MM.1S (cell line): ENCODE measurements around the gene OGFRL1.

Experiments
- DNase-seq: peaks from one replicate; pipeline ENCODE4 v3.0.0-alpha.2; 2015
- H2AFZ ChIP-seq: fragments of 300-600 bp; sonication (generic); 2 replicates; pipeline ENCODE4 v1.6.0; 2016; ENCODE audit warnings: antibody characterized with exemption, low read length
- H3F3A ChIP-seq: fragments of 300-600 bp; sonication (generic); 2 replicates; pipeline ENCODE4 v1.6.1; 2016; ENCODE audit warnings: mild to moderate bottlenecking, antibody characterized with exemption, low read length, moderate library complexity, mixed read lengths; ENCODE audit not compliant: insufficient read depth
- H3K27ac ChIP-seq: fragments of 300-600 bp; sonication (generic); 2 replicates; pipeline ENCODE4 v1.5.1; 2016; ENCODE audit warnings: mild to moderate bottlenecking, low read length
- H3K27me3 ChIP-seq: fragments of 300-600 bp; sonication (generic); replicated peaks from 2 replicates; pipeline ENCODE4 v1.6.0; 2016; ENCODE audit warnings: low read length; ENCODE audit not compliant: insufficient read depth
- H3K36me3 ChIP-seq: fragments of 300-600 bp; sonication (generic); replicated peaks from 2 replicates; pipeline ENCODE4 v1.6.1; 2016; ENCODE audit warnings: mild to moderate bottlenecking, low read length, mixed read lengths; ENCODE audit not compliant: insufficient read depth
- H3K4me1 ChIP-seq: fragments of 300-600 bp; sonication (generic); 2 replicates; pipeline ENCODE4 v1.6.1; 2016; ENCODE audit warnings: low read length, mixed read lengths
- H3K4me2 ChIP-seq: fragments of 300-600 bp; sonication (generic); 2 replicates; pipeline ENCODE4 v1.6.0; 2016; ENCODE audit warnings: low read depth, low read length
- H3K4me3 ChIP-seq: fragments of 300-600 bp; sonication (generic); 2 replicates; pipeline ENCODE4 v1.5.1; 2016; ENCODE audit warnings: low read length, mixed read lengths
- H3K79me2 ChIP-seq: fragments of 300-600 bp; sonication (generic); 2 replicates; pipeline ENCODE4 v1.6.1; 2016; ENCODE audit warnings: mixed run types, low read length, mixed read lengths
- H3K9ac ChIP-seq: fragments of 300-600 bp; sonication (generic); 2 replicates; pipeline ENCODE4 v1.6.1; 2016; ENCODE audit warnings: low read length, mixed read lengths
- H3K9me2 ChIP-seq: fragments of 300-600 bp; sonication (generic); replicated peaks from 2 replicates; pipeline ENCODE4 v1.6.1; 2016; ENCODE audit warnings: mild to moderate bottlenecking, low read length, mixed read lengths; ENCODE audit not compliant: insufficient read depth
- H3K9me3 ChIP-seq: fragments of 300-600 bp; sonication (generic); replicated peaks from 2 replicates; pipeline ENCODE4 v1.6.1; 2016; ENCODE audit warnings: mild to moderate bottlenecking, low read length, mixed read lengths; ENCODE audit not compliant: insufficient read depth
- H4K20me1 ChIP-seq: fragments of 300-600 bp; sonication (generic); 2 replicates; pipeline ENCODE4 v1.6.1; 2016; ENCODE audit warnings: mild to moderate bottlenecking, low read length, moderate library complexity, mixed read lengths; ENCODE audit not compliant: insufficient read depth
- EZH2 ChIP-seq: fragments of 300-600 bp; sonication (generic); optimal IDR thresholded peaks from 2 replicates; pipeline ENCODE3; 2017; ENCODE audit warnings: low read depth, mild to moderate bottlenecking, antibody characterized with exemption, low read length, mixed read lengths
- EZH2phosphoT487 ChIP-seq: fragments of 300-600 bp; sonication (generic); IDR thresholded peaks from 2 replicates; pipeline ENCODE4 v1.6.1; 2018; ENCODE audit warnings: antibody characterized with exemption, low read length
- TF ChIP-seq, protein P1 (sequence below): fragments of 300-600 bp; sonication (generic); IDR thresholded peaks from 2 replicates; pipeline ENCODE4 v1.5.1; 2016; ENCODE audit warnings: antibody characterized with exemption, low read length, mixed read lengths

Gene OGFRL1

DNA sequence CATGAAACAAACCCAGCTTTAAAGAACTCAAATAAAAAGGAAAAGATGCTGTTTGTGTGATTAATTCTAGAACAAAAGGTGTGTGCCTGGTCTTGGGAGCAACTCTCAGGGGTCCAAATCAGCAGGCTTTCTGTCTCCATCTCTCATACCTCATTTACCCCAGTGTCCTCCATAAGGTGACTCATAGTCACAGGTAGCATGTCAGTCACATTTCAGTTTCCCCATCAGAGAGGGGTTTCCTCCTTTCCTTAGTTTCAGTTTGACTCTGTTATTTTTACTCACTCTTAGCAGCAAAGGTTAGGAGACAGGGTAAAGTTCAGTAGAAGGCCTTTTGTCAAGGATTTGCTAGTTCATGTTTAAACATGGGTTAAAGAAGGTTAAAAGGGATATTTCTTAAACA is 46.2 kb downstream of the OGFRL1 start:
- DNase-seq, result no peak
- H4K20me1 ChIP-seq, result no peaks in the 10 kb centered on the region
- no peak overlapping the region for H3K27ac ChIP-seq
- no peaks in the 10 kb centered on the region for H3K9me3 ChIP-seq
- H3K27me3 ChIP-seq, result no peaks in the 10 kb centered on the region
- no peak overlapping the region for H2AFZ ChIP-seq
- no peak overlapping the region for H3K9ac ChIP-seq
- H3K4me3 ChIP-seq, result no peak overlapping the region
- H3K79me2 ChIP-seq, result no peaks in the 10 kb centered on the region
- peak overlapping the region; percentile 33; the same call in 1 of the 2 replicates for H3K4me2 ChIP-seq
- no peaks in the 10 kb centered on the region for H3K36me3 ChIP-seq
- H3K9me2 ChIP-seq, result no peaks in the 10 kb centered on the region
- TF ChIP-seq EZH2, result no peak
- no peak for TF ChIP-seq EZH2phosphoT487
- TF ChIP-seq, protein P1, sequence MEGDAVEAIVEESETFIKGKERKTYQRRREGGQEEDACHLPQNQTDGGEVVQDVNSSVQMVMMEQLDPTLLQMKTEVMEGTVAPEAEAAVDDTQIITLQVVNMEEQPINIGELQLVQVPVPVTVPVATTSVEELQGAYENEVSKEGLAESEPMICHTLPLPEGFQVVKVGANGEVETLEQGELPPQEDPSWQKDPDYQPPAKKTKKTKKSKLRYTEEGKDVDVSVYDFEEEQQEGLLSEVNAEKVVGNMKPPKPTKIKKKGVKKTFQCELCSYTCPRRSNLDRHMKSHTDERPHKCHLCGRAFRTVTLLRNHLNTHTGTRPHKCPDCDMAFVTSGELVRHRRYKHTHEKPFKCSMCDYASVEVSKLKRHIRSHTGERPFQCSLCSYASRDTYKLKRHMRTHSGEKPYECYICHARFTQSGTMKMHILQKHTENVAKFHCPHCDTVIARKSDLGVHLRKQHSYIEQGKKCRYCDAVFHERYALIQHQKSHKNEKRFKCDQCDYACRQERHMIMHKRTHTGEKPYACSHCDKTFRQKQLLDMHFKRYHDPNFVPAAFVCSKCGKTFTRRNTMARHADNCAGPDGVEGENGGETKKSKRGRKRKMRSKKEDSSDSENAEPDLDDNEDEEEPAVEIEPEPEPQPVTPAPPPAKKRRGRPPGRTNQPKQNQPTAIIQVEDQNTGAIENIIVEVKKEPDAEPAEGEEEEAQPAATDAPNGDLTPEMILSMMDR, result no peak
- no peaks in the 10 kb centered on the region for H3F3A ChIP-seq
- H3K4me1 ChIP-seq, result peaks cover 10% of the 10 kb centered on the region; the same call in 1 of the 2 replicates

DNA sequence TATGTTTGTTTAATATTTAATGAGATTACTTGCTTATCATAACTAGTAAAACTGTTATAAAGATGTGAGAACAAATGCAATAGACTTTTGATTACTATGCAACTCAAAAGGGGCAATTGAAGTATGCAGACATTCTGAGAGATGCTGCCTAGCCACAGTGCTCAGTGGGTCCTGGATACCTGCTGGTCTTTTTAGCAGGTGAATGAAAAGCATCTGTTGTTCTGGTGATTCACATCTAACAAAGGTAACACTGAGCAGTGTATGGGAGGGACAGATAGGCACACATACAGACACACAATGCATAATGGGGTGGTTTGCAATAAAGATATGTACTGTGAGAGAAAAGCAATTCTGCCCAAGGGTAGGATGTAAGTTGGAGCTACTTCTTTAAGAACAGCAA is 46.9 kb downstream of the OGFRL1 start:
- H2AFZ ChIP-seq, result no peak overlapping the region
- H3K27ac ChIP-seq, result no peak overlapping the region
- H3K9me2 ChIP-seq, result no peaks in the 10 kb centered on the region
- H3K4me3 ChIP-seq, result no peak overlapping the region
- H3K27me3 ChIP-seq, result no peaks in the 10 kb centered on the region
- peaks cover 10% of the 10 kb centered on the region; the same call in 1 of the 2 replicates for H3K4me1 ChIP-seq
- no peak for TF ChIP-seq EZH2phosphoT487
- no peak for TF ChIP-seq EZH2
- TF ChIP-seq, protein P1, result no peak
- H3K9me3 ChIP-seq, result no peaks in the 10 kb centered on the region
- no peaks in the 10 kb centered on the region for H4K20me1 ChIP-seq
- DNase-seq, result no peak
- H3F3A ChIP-seq, result no peaks in the 10 kb centered on the region
- H3K4me2 ChIP-seq, result no peak overlapping the region
- no peaks in the 10 kb centered on the region for H3K79me2 ChIP-seq
- no peaks in the 10 kb centered on the region for H3K36me3 ChIP-seq
- no peak overlapping the region for H3K9ac ChIP-seq

DNA sequence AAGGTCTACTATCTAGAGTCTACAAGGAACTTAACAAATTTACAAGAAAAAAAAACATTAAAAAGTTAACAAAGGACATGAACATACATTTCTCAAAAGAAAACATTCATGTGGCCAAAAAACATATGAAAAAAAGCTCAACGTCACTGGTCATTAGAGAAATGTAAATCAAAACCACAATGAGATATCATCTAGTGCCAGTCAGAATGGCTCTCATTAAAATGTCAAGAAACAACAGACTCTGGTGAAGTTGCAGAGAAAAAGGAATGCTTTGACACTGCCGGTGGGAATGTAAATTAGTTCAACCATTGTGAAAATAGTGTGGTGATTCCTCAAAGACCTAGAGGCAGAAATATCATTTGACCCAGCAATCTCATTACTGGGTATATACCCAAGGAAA is 48.3 kb downstream of the OGFRL1 start:
- Histone ChIP-seq H3K4me3 (no peak overlapping the region), H3F3A (no peaks in the 10 kb centered on the region), H3K27me3 (no peaks in the 10 kb centered on the region), H3K27ac (no peak overlapping the region), H3K9ac (no peak overlapping the region), H3K4me2 (no peak overlapping the region), H3K36me3 (no peaks in the 10 kb centered on the region), H3K79me2 (no peaks in the 10 kb centered on the region), H4K20me1 (no peaks in the 10 kb centered on the region), H3K9me2 (no peaks in the 10 kb centered on the region), H2AFZ (no peak overlapping the region), H3K9me3 (no peaks in the 10 kb centered on the region), H3K4me1 (peaks cover 10% of the 10 kb centered on the region; the same call in 1 of the 2 replicates)
- TF ChIP-seq, protein P1, result no peak
- TF ChIP-seq EZH2phosphoT487 (no peak), EZH2 (no peak)
- DNase-seq, result no peak
